Esophagus muscularis mucosa (tissue), 4 donors: ENCODE results near the gene ANKRD13B. TPM values are rescaled to one million over a fixed set of nuclear protein-coding genes. Genes with fewer than 3 reads are reported as not detected.
A peak's percentile ranks its signal among the peaks of the same experiment; 100 is the strongest.

Experiments
- DNase-seq: peaks from one replicate; pipeline ENCODE4 v3.0.0-alpha.2; 2017; ENCODE audit errors: extremely low spot score
- H3K27ac ChIP-seq, 4 donors: fragments of 200-600 bp; sonication (generic); replicated peaks in 1 of 4; 1 replicate in 3 of 4; 2 replicates in 1 of 4; pipeline ENCODE4 v1.5.1; 2016 to 2019; ENCODE audit warnings: mild to moderate bottlenecking in 1 of 4
- H3K27me3 ChIP-seq, 4 donors: fragments of 200-600 bp; sonication (generic); one replicate each; pipeline versions ENCODE4 v1.5.1 to v1.6.0; 2016 to 2019
- H3K36me3 ChIP-seq, 4 donors: fragments of 200-600 bp; sonication (generic); one replicate each; pipeline ENCODE4 v1.5.1; 2016 to 2019
- H3K4me1 ChIP-seq, 4 donors: fragments of 200-600 bp; sonication (generic); one replicate each; pipeline ENCODE4 v1.5.1; 2016 to 2019
- H3K4me3 ChIP-seq, 4 donors: fragments of 200-600 bp; sonication (generic); 1 replicate in 2 of 4; 2 replicates in 2 of 4; pipeline ENCODE4 v1.5.1; 2016 to 2019; ENCODE audit warnings: mild to moderate bottlenecking in 4 of 4, moderate library complexity in 1 of 4
- H3K9me3 ChIP-seq, 4 donors: fragments of 200-600 bp; sonication (generic); 1 replicate in 3 of 4; 2 replicates in 1 of 4; pipeline ENCODE4 v1.5.1; 2016 to 2019
- CTCF ChIP-seq, 3 experiments: fragments of 200-600 bp in 2 of 3; fragments of 450-650 bp in 1 of 3; sonication (generic) in 2 of 3; IDR thresholded peaks; one replicate each; pipeline ENCODE4 v1.5.1; 2017 to 2019; ENCODE audit warnings: antibody characterized with exemption in 3 of 3, mild to moderate bottlenecking in 2 of 3, moderate library complexity in 1 of 3
- EP300 ChIP-seq: sonication (generic); formaldehyde crosslinking; IDR thresholded peaks from one replicate; pipeline ENCODE4 v1.6.1; 2017; ENCODE audit warnings: antibody characterized with exemption
- POLR2A ChIP-seq: fragments of 450-650 bp; IDR thresholded peaks from one replicate; pipeline ENCODE4 v1.6.1; 2017; ENCODE audit warnings: antibody characterized with exemption, moderate library complexity, mild to moderate bottlenecking, low read depth
- POLR2AphosphoS5 ChIP-seq, 2 donors: sonication (generic); formaldehyde crosslinking; IDR thresholded peaks; one replicate each; pipeline ENCODE4 v1.6.1; 2017; ENCODE audit warnings: antibody characterized with exemption in 2 of 2
- WGBS: methylation state at CpG from one replicate; pipeline ENCODE4 v1.1.5; 2018; 5-methylcytosine and 5-hydroxymethylcytosine counted together
- intact Hi-C: fragments of 100-400 bp; cut with DNase I; formaldehyde crosslinking; loops from one replicate; pipeline ENCODE4 v1.15.1; 2023
- total RNA-seq, 4 donors: library from RNA; depleted of rRNA; stranded (reverse); fragments of >200 nt; gene quantifications; one replicate each; pipeline versions ENCODE4 v1.1.0 to v1.2.1, GENCODE V29; 2016

The ANKRD13B gene
- total RNA-seq, 4 donors from 2014 or later = 8.0 to 16.1 (median 13.4) TPM

GRCh38 chr17:29623283-29623647 lies 30.3 kb downstream of the ANKRD13B start:
- DNase-seq = no peak

GRCh38 chr17:29624586-29624985 lies 31.7 kb downstream of the ANKRD13B start:
- intact Hi-C loops = loop anchor here (10.0 kb wide), 1 partner anchor 300 kb away; no protein-coding TSS in a partner anchor
- H3K27me3 ChIP-seq = no peaks in the 10 kb centered on the region
- no peaks in the 10 kb centered on the region for H3K9me3 ChIP-seq
- WGBS = 69% methylated on average over 4 of the region's 4 CpGs
- DNase-seq = no peak
- peaks cover 0 to 11% (median 0%) of the 10 kb centered on the region in 4 donors for H3K36me3 ChIP-seq
- no peak overlapping the region for H3K4me3 ChIP-seq
- TF ChIP-seq POLR2AphosphoS5 (IDR thresholded peaks at IDR 0.05) = no peak
- no peak for TF ChIP-seq CTCF (IDR thresholded peaks at IDR 0.05)
- TF ChIP-seq POLR2A = no peak
- TF ChIP-seq EP300 = no peak
- peaks cover 39 to 68% (median 64%) of the 10 kb centered on the region in 4 donors for H3K4me1 ChIP-seq
- no peak overlapping the region for H3K27ac ChIP-seq

More at GRCh38 chr17:29623283-29623647, 30.3 kb downstream of the ANKRD13B start:
- no peaks in the 10 kb centered on the region for H3K9me3 ChIP-seq
- H3K27me3 ChIP-seq = peaks cover 0 to 6% (median 0%) of the 10 kb centered on the region in 4 donors
- peaks cover 52 to 71% (median 68%) of the 10 kb centered on the region in 4 donors for H3K4me1 ChIP-seq
- H3K27ac ChIP-seq = peak overlapping the region; percentile 88 to 92 (median 90)
- no peaks in the 10 kb centered on the region for H3K36me3 ChIP-seq
- WGBS = 51% methylated on average over 4 of the region's 4 CpGs
- TF ChIP-seq POLR2A = no peak
- TF ChIP-seq CTCF (IDR thresholded peaks at IDR 0.05) = no peak
- TF ChIP-seq POLR2AphosphoS5 (IDR thresholded peaks at IDR 0.05) = no peak
- no peak for TF ChIP-seq EP300
- intact Hi-C loops = loop anchor here (10.0 kb wide), 1 partner anchor 302 kb away; no protein-coding TSS in a partner anchor
- peak overlapping the region; percentile 73 to 85 (median 78) for H3K4me3 ChIP-seq

GRCh38 chr17:29625037-29625750 lies 32.3 kb downstream of the ANKRD13B start:
- Histone ChIP-seq H3K27me3 (no peaks in the 10 kb centered on the region), H3K4me1 (peaks cover 33 to 62% (median 58%) of the 10 kb centered on the region in 4 donors), H3K4me3 (no peak overlapping the region), H3K27ac (peak overlapping the region in 1 of 4 donors; percentile 13), H3K36me3 (peaks cover 0 to 17% (median 2%) of the 10 kb centered on the region in 4 donors), H3K9me3 (no peaks in the 10 kb centered on the region)
- TF ChIP-seq POLR2AphosphoS5 (IDR thresholded peaks at IDR 0.05) (no peak), EP300 (no peak), CTCF (IDR thresholded peaks at IDR 0.05) (no peak), POLR2A (no peak)
- no peak for DNase-seq
- 84% methylated on average over 8 of the region's 8 CpGs for WGBS
- intact Hi-C loops = loop anchor here (5.0 to 10.0 kb wide), 2 partner anchors 38 to 300 kb away; partner anchors contain the start of gene GIT1

GRCh38 chr17:29627951-29628350 lies 35.0 kb downstream of the ANKRD13B start:
- TF ChIP-seq POLR2A (no peak), POLR2AphosphoS5 (IDR thresholded peaks at IDR 0.05) (no peak), EP300 (no peak), CTCF (IDR thresholded peaks at IDR 0.05) (no peak)
- 83% methylated on average over 1 of the region's 1 CpG for WGBS
- peak overlapping the region; percentile 35 to 67 (median 62) for H3K27ac ChIP-seq
- peaks cover 13 to 42% (median 24%) of the 10 kb centered on the region in 4 donors for H3K36me3 ChIP-seq
- H3K4me3 ChIP-seq = no peak overlapping the region
- H3K9me3 ChIP-seq = no peaks in the 10 kb centered on the region
- H3K4me1 ChIP-seq = peaks cover 10 to 35% (median 31%) of the 10 kb centered on the region in 4 donors
- no peaks in the 10 kb centered on the region for H3K27me3 ChIP-seq
- intact Hi-C loops = loop anchor here (5.0 to 10.0 kb wide), 2 partner anchors 41 to 297 kb away; partner anchors contain the start of gene GIT1
- DNase-seq = no peak
